IMR-90 (cell line): Measurements from ENCODE around the gene PTGR1. TPM values are rescaled to one million over a fixed set of nuclear protein-coding genes. Genes with fewer than 3 reads are reported as not detected.
"Not testable (repeated sequence)": the region's sequence is repeated elsewhere in the genome, so short reads cannot be mapped to it uniquely, and the experiment has no call there.

Source experiments
- ATAC-seq: fragments of 200-7000 bp; cut with Tn5 transposase; 2 replicates; pipeline ENCODE4 v1.9.1; 2020; ENCODE audit warnings: low read depth, mild to moderate bottlenecking, moderate library complexity
- BruUV-seq: library from RNA; stranded (reverse); fragments of 400-500 nt; replicated peaks from 2 replicates; lab custom pipeline; 2021; lab: Mats Ljungman, UMichigan
- CTCF ChIA-PET: fragments of 300-600 bp; formaldehyde crosslinking; extraction: SDS; loops from one replicate; lab custom pipeline; 2021; ENCODE audit warnings: antibody characterized with exemption; lab: Yijun Ruan, JAX
- POLR2A ChIA-PET: fragments of 300-600 bp; sonication (Branson Sonifier 250); formaldehyde crosslinking; loops from one replicate; lab custom pipeline; 2022; ENCODE audit warnings: antibody characterized with exemption; ENCODE audit not compliant: unreplicated experiment; lab: Charles Lee
- DNase-seq: peaks from one replicate; pipeline ENCODE4 v3.0.0; 2013
- H2AFZ ChIP-seq: replicated peaks from 2 replicates; pipeline ENCODE3; 2013; ENCODE audit warnings: low read length, mild to moderate bottlenecking; ENCODE audit not compliant: poor library complexity
- H2AK5ac ChIP-seq: 2 replicates; pipeline ENCODE4 v1.6.1; 2013; ENCODE audit warnings: low read depth, low read length, inconsistent platforms
- H2AK9ac ChIP-seq: replicated peaks from 2 replicates; pipeline ENCODE3; 2013; ENCODE audit warnings: mild to moderate bottlenecking, low read depth, low read length, moderate library complexity; ENCODE audit not compliant: poor library complexity
- H2BK120ac ChIP-seq: 2 replicates; pipeline ENCODE4 v1.6.1; 2013; ENCODE audit warnings: low read depth, low read length, inconsistent platforms
- H2BK15ac ChIP-seq: 3 replicates; pipeline ENCODE4 v1.6.1; 2013; ENCODE audit warnings: low read depth, low read length, inconsistent platforms
- H2BK20ac ChIP-seq: 2 replicates; pipeline ENCODE4 v1.6.1; 2013; ENCODE audit warnings: low read depth, mild to moderate bottlenecking, inconsistent platforms, low read length, moderate library complexity
- H2BK5ac ChIP-seq: 2 replicates; pipeline ENCODE4 v1.6.1; 2013; ENCODE audit warnings: mild to moderate bottlenecking, low read depth, low read length, inconsistent platforms; ENCODE audit not compliant: poor library complexity, severe bottlenecking
- H3K14ac ChIP-seq: replicated peaks from 2 replicates; pipeline ENCODE4 v1.6.1; 2013; ENCODE audit warnings: low read depth, low read length, inconsistent platforms
- H3K18ac ChIP-seq: 2 replicates; pipeline ENCODE4 v1.6.1; 2013; ENCODE audit warnings: low read depth, low read length, control low read depth
- H3K23ac ChIP-seq: 2 replicates; pipeline ENCODE4 v1.6.1; 2013; ENCODE audit warnings: low read depth, low read length, inconsistent platforms
- H3K27ac ChIP-seq: 2 replicates; pipeline ENCODE4 v1.5.1; 2013; ENCODE audit warnings: mild to moderate bottlenecking, control low read depth, low read length; ENCODE audit not compliant: insufficient read depth
- H3K27me3 ChIP-seq: 2 replicates; pipeline ENCODE4 v1.6.1; 2013; ENCODE audit warnings: low read length; ENCODE audit not compliant: control insufficient read depth, insufficient read depth
- H3K36me3 ChIP-seq: 2 replicates; pipeline ENCODE4 v1.6.1; 2013; ENCODE audit warnings: low read length, mixed read lengths; ENCODE audit not compliant: control insufficient read depth, insufficient read depth
- H3K4ac ChIP-seq: 2 replicates; pipeline ENCODE4 v1.6.1; 2013; ENCODE audit warnings: low read depth, low read length, inconsistent platforms
- H3K4me1 ChIP-seq: 2 replicates; pipeline ENCODE4 v1.6.1; 2013; ENCODE audit warnings: low read length, mixed read lengths; ENCODE audit not compliant: control insufficient read depth, insufficient read depth
- H3K4me2 ChIP-seq: 2 replicates; pipeline ENCODE4 v1.6.1; 2013; ENCODE audit warnings: low read depth, mild to moderate bottlenecking, control low read depth, low read length, moderate library complexity
- H3K4me3 ChIP-seq: 2 replicates; pipeline ENCODE4 v1.5.1; 2013; ENCODE audit warnings: low read depth, mild to moderate bottlenecking, control low read depth, low read length, moderate library complexity; ENCODE audit not compliant: insufficient read depth
- H3K56ac ChIP-seq: 2 replicates; pipeline ENCODE4 v1.6.1; 2013; ENCODE audit warnings: low read length, inconsistent platforms; ENCODE audit not compliant: insufficient read depth; ENCODE audit errors: extremely low read depth
- H3K79me1 ChIP-seq, 2 experiments: 2 replicates each; pipeline ENCODE4 v1.6.1; 2013; ENCODE audit warnings: low read length in 2 of 2, inconsistent platforms in 1 of 2, low read depth in 1 of 2
- H3K9ac ChIP-seq: 2 replicates; pipeline ENCODE4 v1.6.1; 2013; ENCODE audit warnings: low read depth, low read length, control low read depth
- H3K9me1 ChIP-seq: 2 replicates; pipeline ENCODE4 v1.6.1; 2013; ENCODE audit warnings: low read length, inconsistent platforms; ENCODE audit not compliant: insufficient read depth
- H3K9me3 ChIP-seq: 2 replicates; pipeline ENCODE4 v1.6.1; 2013; ENCODE audit warnings: low read length; ENCODE audit not compliant: control insufficient read depth, insufficient read depth
- H4K20me1 ChIP-seq: 2 replicates; pipeline ENCODE4 v1.6.1; 2013; ENCODE audit warnings: low read length, inconsistent platforms; ENCODE audit not compliant: insufficient read depth
- H4K5ac ChIP-seq: 2 replicates; pipeline ENCODE4 v1.6.1; 2013; ENCODE audit warnings: mild to moderate bottlenecking, low read depth, low read length, control low read depth
- H4K8ac ChIP-seq, 2 experiments: 2 replicates each; pipeline ENCODE4 v1.6.1; 2013; ENCODE audit warnings: low read depth in 2 of 2, low read length in 2 of 2, control low read depth in 1 of 2, inconsistent platforms in 1 of 2
- H4K91ac ChIP-seq: 2 replicates; pipeline ENCODE4 v1.6.1; 2013; ENCODE audit warnings: low read depth, low read length, inconsistent platforms; ENCODE audit not compliant: insufficient read depth
- WGBS, 2 experiments: methylation state at CpG; one replicate each; pipeline versions ENCODE4 v1.1.5 to v1.1.7; 2013; ENCODE audit warnings: missing lambda C conversion rate in 2 of 2; ENCODE audit not compliant: insufficient read length in 1 of 2; ENCODE audit errors: extremely low coverage in 2 of 2; 5-methylcytosine and 5-hydroxymethylcytosine counted together
- dilution Hi-C: fragments of 300-500 bp; cut with HindIII; formaldehyde crosslinking; loops from one replicate; pipeline ENCODE4 v1.14.3; 2018; ENCODE audit warnings: low sequenced_read_pairs; ENCODE audit not compliant: unreplicated experiment
- in situ Hi-C: fragments of 300-500 bp; cut with MboI; formaldehyde crosslinking; loops from 3 replicates; pipeline ENCODE4 v1.14.3; 2019; ENCODE audit warnings: low sequenced_read_pairs, inconsistent platforms, mixed read lengths
- intact Hi-C: fragments of 100-400 bp; cut with micrococcal nuclease; formaldehyde crosslinking; loops from 2 replicates; pipeline ENCODE4 v1.10.0; 2022
- polyA plus RNA-seq, 3 experiments: library from polyadenylated mRNA; depleted of rRNA; stranded (reverse); fragments of >200 nt; gene quantifications; 2 replicates each; pipeline ENCODE4 v1.2.3, GENCODE V29; 2012; ENCODE audit warnings: low replicate concordance in 1 of 3
- total RNA-seq: library from RNA; depleted of rRNA; stranded (reverse); fragments of >200 nt; gene quantifications from 2 replicates; pipeline ENCODE4 v1.2.3, GENCODE V29; 2012

The PTGR1 gene
- total and polyA plus RNA-seq, 2 of the 4 experiments (the other 2 are of a cell fraction): 45.9 to 72.7 TPM

DNA sequence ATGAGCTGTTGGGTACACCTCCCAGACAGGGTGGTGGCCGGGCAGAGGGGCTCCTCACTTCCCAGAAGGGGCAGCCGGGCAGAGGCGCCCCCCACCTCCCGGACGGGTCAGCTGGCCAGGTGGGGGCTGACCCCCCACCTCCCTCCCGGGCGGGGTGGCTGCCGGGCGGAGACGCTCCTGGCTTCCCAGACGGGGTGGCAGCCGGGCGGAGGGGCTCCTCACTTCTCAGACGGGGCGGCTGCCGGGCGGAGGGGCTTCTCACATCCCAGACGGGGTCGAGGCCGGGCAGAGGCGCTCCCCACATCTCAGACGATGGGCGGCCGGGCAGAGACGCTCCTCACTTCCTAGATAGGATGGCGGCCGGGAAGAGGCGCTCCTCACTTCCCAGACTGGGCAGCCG, 17.9 kb upstream of the PTGR1 start:
- H2BK15ac ChIP-seq, H3K9me3 ChIP-seq, H3K18ac ChIP-seq, CTCF ChIA-PET, H4K8ac ChIP-seq, H3K4ac ChIP-seq, H4K91ac ChIP-seq, BruUV-seq, H2BK120ac ChIP-seq, H3K9me1 ChIP-seq, H2BK5ac ChIP-seq, H3K9ac ChIP-seq, H3K36me3 ChIP-seq, ATAC-seq, dilution Hi-C loops, H2AK5ac ChIP-seq, H2AK9ac ChIP-seq, in situ Hi-C loops, H3K4me1 ChIP-seq, H4K20me1 ChIP-seq, H3K79me1 ChIP-seq, intact Hi-C loops, DNase-seq, H3K23ac ChIP-seq, H2AFZ ChIP-seq, H3K56ac ChIP-seq, H3K4me3 ChIP-seq, H3K14ac ChIP-seq, H4K5ac ChIP-seq, POLR2A ChIA-PET, H2BK20ac ChIP-seq, H3K4me2 ChIP-seq, H3K27ac ChIP-seq: not testable (repeated sequence)
- 87% methylated on average over 3 of the region's 29 CpGs; no CpG with 5 or more reads in 1 of the 2 experiments for WGBS, 2 experiments
- peaks cover 11% of the 10 kb centered on the region for H3K27me3 ChIP-seq
